H1 (cell line): ENCODE measurements around the gene HYAL1. TPM values are rescaled to one million over a fixed set of nuclear protein-coding genes. Genes with fewer than 3 reads are reported as not detected.
A peak's percentile ranks its signal among the peaks of the same experiment; 100 is the strongest.

Experiments used
- CTCF ChIA-PET: fragments of 300-600 bp; sonication (Branson Sonifier 250); formaldehyde crosslinking; loops from one replicate; lab custom pipeline; 2021; ENCODE audit not compliant: partially characterized antibody; lab: Charles Lee
- POLR2A ChIA-PET: fragments of 300-600 bp; sonication (Branson Sonifier 250); formaldehyde crosslinking; loops from one replicate; lab custom pipeline; 2021; ENCODE audit warnings: inconsistent platforms; ENCODE audit not compliant: partially characterized antibody; lab: Charles Lee
- DNase-seq, 2 experiments: peaks; one replicate each; pipeline versions ENCODE4 v3.0.0 to v3.0.0-alpha.2; 2010 to 2022; ENCODE audit warnings: low spot score in 2 of 2, low read depth in 1 of 2, mixed read lengths in 1 of 2
- FAIRE-seq: peaks from 2 replicates; lab custom pipeline; 2011; peaks lifted over from hg19 to GRCh38; lab: Jason Lieb, UNC
- H2AFZ ChIP-seq: 2 replicates; pipeline ENCODE4 v1.8.1; 2012; ENCODE audit warnings: low read length, inconsistent platforms
- H2AK5ac ChIP-seq: 2 replicates; pipeline ENCODE4 v1.6.1; 2013; ENCODE audit warnings: low read depth, low read length
- H2BK120ac ChIP-seq: replicated peaks from 2 replicates; pipeline ENCODE3; 2013; ENCODE audit warnings: low read depth, low read length, inconsistent platforms
- H2BK12ac ChIP-seq: 2 replicates; pipeline ENCODE4 v1.6.1; 2013; ENCODE audit warnings: low read depth, low read length
- H2BK15ac ChIP-seq: 2 replicates; pipeline ENCODE4 v1.6.1; 2013; ENCODE audit warnings: low read length
- H2BK20ac ChIP-seq: 2 replicates; pipeline ENCODE4 v1.6.1; 2013; ENCODE audit warnings: low read length
- H2BK5ac ChIP-seq: 2 replicates; pipeline ENCODE4 v1.6.1; 2013; ENCODE audit warnings: low read depth, low read length
- H3K14ac ChIP-seq: 2 replicates; pipeline ENCODE4 v1.6.1; 2013; ENCODE audit warnings: inconsistent platforms; ENCODE audit not compliant: insufficient read length
- H3K18ac ChIP-seq: 2 replicates; pipeline ENCODE4 v1.6.1; 2013; ENCODE audit warnings: low read length; ENCODE audit errors: extremely low read depth
- H3K23ac ChIP-seq: 2 replicates; pipeline ENCODE4 v1.6.1; 2013; ENCODE audit warnings: inconsistent platforms; ENCODE audit not compliant: insufficient read length
- H3K23me2 ChIP-seq: 2 replicates; pipeline ENCODE4 v1.6.1; 2013; ENCODE audit warnings: low read depth, low read length
- H3K27ac ChIP-seq: 2 replicates; pipeline ENCODE4 v1.6.1; 2011; ENCODE audit warnings: low read depth, low read length, inconsistent platforms
- H3K27me3 ChIP-seq, 4 experiments: replicated peaks in 1 of 4; 1 replicate in 1 of 4; 2 replicates in 3 of 4; pipeline versions ENCODE4 v1.6.1 to v1.8.1; 2011 to 2013; ENCODE audit warnings: low read length in 3 of 4, mild to moderate bottlenecking in 3 of 4, inconsistent platforms in 2 of 4, mixed read lengths in 2 of 4, moderate library complexity in 1 of 4; ENCODE audit not compliant: control insufficient read depth in 3 of 4, insufficient read depth in 3 of 4; ENCODE audit errors: extremely low read depth in 1 of 4
- H3K36me3 ChIP-seq, 4 experiments: 2 replicates each; pipeline versions ENCODE4 v1.6.1 to v1.8.1; 2011 to 2013; ENCODE audit warnings: mild to moderate bottlenecking in 4 of 4, low read length in 3 of 4, moderate library complexity in 2 of 4, control low read depth in 1 of 4, inconsistent platforms in 1 of 4; ENCODE audit not compliant: insufficient read depth in 4 of 4, control insufficient read depth in 2 of 4
- H3K4ac ChIP-seq: replicated peaks from 2 replicates; pipeline ENCODE3; 2013; ENCODE audit warnings: low read length, low read depth, mixed read lengths, inconsistent platforms; ENCODE audit not compliant: insufficient read length
- H3K4me1 ChIP-seq, 4 experiments: replicated peaks in 1 of 4; 1 replicate in 1 of 4; 2 replicates in 3 of 4; pipeline versions ENCODE4 v1.6.1 to v1.8.1; 2011 to 2013; ENCODE audit warnings: low read length in 3 of 4, inconsistent platforms in 2 of 4, mixed read lengths in 1 of 4; ENCODE audit not compliant: insufficient read depth in 4 of 4, control insufficient read depth in 3 of 4
- H3K4me2 ChIP-seq, 2 experiments: 2 replicates each; pipeline versions ENCODE4 v1.6.1 to v1.8.1; 2011 to 2013; ENCODE audit warnings: low read depth in 2 of 2, low read length in 2 of 2, control low read depth in 1 of 2, inconsistent platforms in 1 of 2, mild to moderate bottlenecking in 1 of 2; ENCODE audit not compliant: insufficient read depth in 1 of 2
- H3K4me3 ChIP-seq, 4 experiments: fragments of 200-600, 300-600 bp in 1 of 4; sonication (generic), shearing (Covaris generic), sonication (Bioruptor Twin) in 1 of 4; 2 replicates each; pipeline versions ENCODE4 v1.5.1 to v1.8.1; 2011 to 2016; ENCODE audit warnings: low read length in 4 of 4, low read depth in 3 of 4, control low read depth in 2 of 4, inconsistent platforms in 2 of 4, mild to moderate bottlenecking in 2 of 4, mixed read lengths in 1 of 4, moderate library complexity in 1 of 4; ENCODE audit not compliant: insufficient read depth in 2 of 4; ENCODE audit errors: extremely low read depth in 1 of 4
- H3K56ac ChIP-seq: replicated peaks from 2 replicates; pipeline ENCODE3; 2013; ENCODE audit warnings: low read depth, mild to moderate bottlenecking, mixed read lengths, low read length, inconsistent platforms; ENCODE audit not compliant: insufficient read length
- H3K79me1 ChIP-seq: 2 replicates; pipeline ENCODE4 v1.6.1; 2013; ENCODE audit warnings: low read depth, low read length, control low read depth
- H3K79me2 ChIP-seq, 2 experiments: 2 replicates each; pipeline versions ENCODE4 v1.6.1 to v1.8.1; 2012 to 2013; ENCODE audit warnings: low read length in 2 of 2, mild to moderate bottlenecking in 2 of 2, inconsistent platforms in 1 of 2; ENCODE audit not compliant: insufficient read depth in 2 of 2, control insufficient read depth in 1 of 2
- H3K9ac ChIP-seq, 4 experiments: replicated peaks in 1 of 4; 1 replicate in 1 of 4; 2 replicates in 3 of 4; pipeline versions ENCODE4 v1.6.1 to v1.8.1; 2011 to 2013; ENCODE audit warnings: low read depth in 3 of 4, low read length in 3 of 4, control low read depth in 2 of 4, mild to moderate bottlenecking in 2 of 4, moderate library complexity in 2 of 4, inconsistent platforms in 1 of 4; ENCODE audit errors: extremely low read depth in 1 of 4
- H3K9me3 ChIP-seq, 2 experiments: 2 replicates each; pipeline versions ENCODE4 v1.6.1 to v1.8.1; 2012 to 2013; ENCODE audit warnings: mild to moderate bottlenecking in 2 of 2, moderate library complexity in 2 of 2, control low read depth in 1 of 2, inconsistent platforms in 1 of 2, low read depth in 1 of 2, low read length in 1 of 2, mixed read lengths in 1 of 2; ENCODE audit not compliant: insufficient read depth in 2 of 2
- H4K20me1 ChIP-seq, 2 experiments: replicated peaks in 1 of 2; 2 replicates each; pipeline versions ENCODE3 to v1.8.1; 2011 to 2013; ENCODE audit warnings: inconsistent platforms in 2 of 2, low read length in 2 of 2, mild to moderate bottlenecking in 1 of 2; ENCODE audit not compliant: insufficient read depth in 2 of 2, control insufficient read depth in 1 of 2
- H4K5ac ChIP-seq: 2 replicates; pipeline ENCODE4 v1.6.1; 2013; ENCODE audit warnings: low read length, low read depth, mixed read lengths, inconsistent platforms; ENCODE audit not compliant: insufficient read length
- H4K8ac ChIP-seq: 2 replicates; pipeline ENCODE4 v1.8.0; 2013; ENCODE audit warnings: mild to moderate bottlenecking, moderate library complexity, low read length, inconsistent platforms; ENCODE audit not compliant: insufficient read depth; ENCODE audit errors: extremely low read depth
- H4K91ac ChIP-seq: replicated peaks from 2 replicates; pipeline ENCODE3; 2013; ENCODE audit warnings: low read length, mixed read lengths, inconsistent platforms; ENCODE audit not compliant: insufficient read length
- CEBPB ChIP-seq: IDR thresholded peaks from 2 replicates; pipeline ENCODE4 v1.6.1; 2012; ENCODE audit warnings: low read depth, low read length
- CREB1 ChIP-seq: IDR thresholded peaks from 2 replicates; pipeline ENCODE4 v1.6.1; 2012; ENCODE audit warnings: inconsistent platforms
- GABPA ChIP-seq: IDR thresholded peaks from 2 replicates; pipeline ENCODE4 v1.6.1; 2011; ENCODE audit warnings: mild to moderate bottlenecking, low read length, moderate library complexity, borderline replicate concordance; ENCODE audit not compliant: insufficient read depth
- JUND ChIP-seq: IDR thresholded peaks from 2 replicates; pipeline ENCODE4 v1.6.1; 2011; ENCODE audit warnings: mild to moderate bottlenecking, improper control_type of control experiment, low read length
- KDM1A ChIP-seq: fragments of 200-600, 300-600 bp; sonication (generic); IDR thresholded peaks from 2 replicates; pipeline ENCODE4 v1.7.1; 2016; ENCODE audit warnings: mild to moderate bottlenecking, low read length, borderline replicate concordance
- NRF1 ChIP-seq: IDR thresholded peaks from 2 replicates; pipeline ENCODE4 v1.6.1; 2011; ENCODE audit warnings: mild to moderate bottlenecking, low read depth, low read length, improper control_type of control experiment
- PHF8 ChIP-seq: fragments of 200-600 bp; sonication (generic); conservative IDR thresholded peaks from 2 replicates; pipeline ENCODE4 v1.7.1; 2012; ENCODE audit warnings: low read depth, mild to moderate bottlenecking, inconsistent platforms, low read length, moderate library complexity
- SIX5 ChIP-seq: IDR thresholded peaks from 2 replicates; pipeline ENCODE4 v1.6.1; 2011; ENCODE audit warnings: mild to moderate bottlenecking, low read depth, low read length
- SP1 ChIP-seq: IDR thresholded peaks from 2 replicates; pipeline ENCODE4 v1.6.1; 2011; ENCODE audit warnings: low read depth, low read length
- WGBS, 2 experiments: shearing (Covaris generic) in 1 of 2; methylation state at CpG; one replicate each; pipeline versions ENCODE4 v1.1.6 to v1.1.7; 2013 to 2015; ENCODE audit warnings: low lambda C conversion rate in 2 of 2, mixed read lengths in 2 of 2, inconsistent platforms in 1 of 2, low coverage in 1 of 2, missing lambda C conversion rate in 1 of 2; ENCODE audit not compliant: insufficient replicate concordance in 2 of 2, insufficient coverage in 1 of 2, insufficient read length in 1 of 2; ENCODE audit errors: extremely low coverage in 1 of 2, missing lambda C conversion rate in 1 of 2; 5-methylcytosine and 5-hydroxymethylcytosine counted together
- polyA plus RNA-seq, 7 experiments: library from polyadenylated mRNA; depleted of rRNA in 3 of 7; stranded (reverse) in 5 of 7; unstranded in 2 of 7; fragments of >200 nt in 5 of 7; fragments of 200-250 nt in 2 of 7; gene quantifications; 1 replicate in 5 of 7; 2 replicates in 1 of 7; 4 replicates in 1 of 7; pipeline versions ENCODE4 v1.2.1 to v1.2.3, GENCODE V29; 2011 to 2013; ENCODE audit warnings: missing spikeins in 2 of 7, mixed read lengths in 2 of 7
- total RNA-seq: library from RNA; stranded (reverse); fragmentation: NEBNext Ultra II Directional; extraction: Animal tissue kit (Norgen Biotek cat#: 25700); gene quantifications from 2 replicates; pipeline ENCODE4 v1.2.1, GENCODE V29; 2021
- TF ChIP-seq, protein P1 (sequence below): IDR thresholded peaks from 2 replicates; pipeline ENCODE4 v1.6.1; 2011; ENCODE audit warnings: low read depth, mild to moderate bottlenecking, low read length; ENCODE audit not compliant: insufficient read depth
- TF ChIP-seq, protein P2 (sequence below): IDR thresholded peaks from 2 replicates; pipeline ENCODE4 v1.6.1; 2011; ENCODE audit warnings: low read length, improper control_type of control experiment

Gene HYAL1
- total and polyA plus RNA-seq, 2 of the 8 experiments (the other 6 are each of a cell fraction or from before 2014, with no cell fraction given), result 2.0 to 5.4 TPM

DNA sequence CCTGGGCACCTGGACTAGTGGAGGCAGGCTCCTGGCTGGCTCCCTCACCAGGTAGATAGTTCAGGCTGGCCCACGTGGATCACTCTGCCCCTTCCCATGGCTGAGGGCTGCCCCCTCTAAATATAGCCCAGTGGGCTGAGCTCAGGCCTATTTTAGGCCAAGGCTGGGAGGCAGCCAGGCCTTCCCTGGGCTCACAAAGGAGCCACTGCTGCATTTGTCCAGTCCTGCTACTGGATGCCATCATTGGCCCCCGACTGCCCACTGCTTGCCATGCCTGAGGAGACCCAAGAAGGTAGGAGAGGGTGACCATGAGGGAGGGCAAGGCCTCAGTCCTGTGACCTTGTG is 24.5 kb downstream of the HYAL1 start, which contains the start of gene LSMEM2:
Gene LSMEM2, plus strand, starts transcription at position 208 of the 345 bp plus-strand sequence. Its CDS starts 27 bp downstream, at position 235.
- Histone ChIP-seq H3K23me2 (peaks cover 2% of the 10 kb centered on the region; the same call in 1 of the 2 replicates), H3K18ac (no peak within 1 kb of the TSS), H2BK15ac (no peak within 1 kb of the TSS), H3K14ac (no peak within 1 kb of the TSS), H3K79me1 (no peaks in the 10 kb centered on the region), H3K4me2 (no peak within 1 kb of the TSS), H4K8ac (no peak within 1 kb of the TSS), H3K9me3 (no peaks in the 10 kb centered on the region; a peak in 1 of 4 replicates), H2AFZ (no peak within 1 kb of the TSS), H2BK20ac (no peak within 1 kb of the TSS), H3K4me3 (no peak within 1 kb of the TSS), H2AK5ac (no peak within 1 kb of the TSS), H3K27me3 (peaks cover 20 to 41% (median 33%) of the 10 kb centered on the region in 4 experiments), H3K23ac (no peak within 1 kb of the TSS), H2BK12ac (no peak within 1 kb of the TSS), H3K4ac (no peak within 1 kb of the TSS), H3K79me2 (no peaks in the 10 kb centered on the region), H2BK5ac (no peak within 1 kb of the TSS), H4K91ac (no peak within 1 kb of the TSS), H4K20me1 (no peaks in the 10 kb centered on the region), H2BK120ac (no peak within 1 kb of the TSS), H3K56ac (no peak within 1 kb of the TSS), H3K4me1 (peaks cover 0 to 12% (median 7%) of the 10 kb centered on the region in 4 experiments; a peak in 5 of 7 replicates), H3K36me3 (no peaks in the 10 kb centered on the region), H4K5ac (no peak within 1 kb of the TSS), H3K9ac (peak within 1 kb of the TSS in 1 of 4 experiments; percentile 19; a peak in 2 of 7 replicates), H3K27ac (no peak within 1 kb of the TSS)
- DNase-seq (no peak), FAIRE-seq (no peak)
- CTCF ChIA-PET, result interaction anchor here (0.9 to 53.5 kb wide), 8 partner anchors 9 to 57 kb away, joined by 4 to 2149 read pairs (median 11); partner anchors contain the start of genes GNAI2, HYAL2, IFRD2 and SLC38A3
- POLR2A ChIA-PET, result interaction anchor here (0.9 to 9.6 kb wide), 11 partner anchors 11 to 126 kb away, joined by 3 to 122 read pairs (median 3); partner anchors contain the start of genes GNAI2, HYAL2 and IFRD2
- WGBS, 2 experiments, result 71% methylated on average over 2 of the region's 2 CpGs; no CpG with 5 or more reads in 1 of the 2 experiments
- no peak for TF ChIP-seq SP1
- no peak for TF ChIP-seq CREB1
- TF ChIP-seq, protein P1, sequence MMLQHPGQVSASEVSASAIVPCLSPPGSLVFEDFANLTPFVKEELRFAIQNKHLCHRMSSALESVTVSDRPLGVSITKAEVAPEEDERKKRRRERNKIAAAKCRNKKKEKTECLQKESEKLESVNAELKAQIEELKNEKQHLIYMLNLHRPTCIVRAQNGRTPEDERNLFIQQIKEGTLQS, result no peak
- TF ChIP-seq KDM1A, result no peak
- no peak for TF ChIP-seq GABPA
- TF ChIP-seq NRF1, result no peak
- no peak for TF ChIP-seq JUND
- TF ChIP-seq SIX5, result no peak
- TF ChIP-seq CEBPB, result no peak
- TF ChIP-seq PHF8, result no peak
- TF ChIP-seq, protein P2, sequence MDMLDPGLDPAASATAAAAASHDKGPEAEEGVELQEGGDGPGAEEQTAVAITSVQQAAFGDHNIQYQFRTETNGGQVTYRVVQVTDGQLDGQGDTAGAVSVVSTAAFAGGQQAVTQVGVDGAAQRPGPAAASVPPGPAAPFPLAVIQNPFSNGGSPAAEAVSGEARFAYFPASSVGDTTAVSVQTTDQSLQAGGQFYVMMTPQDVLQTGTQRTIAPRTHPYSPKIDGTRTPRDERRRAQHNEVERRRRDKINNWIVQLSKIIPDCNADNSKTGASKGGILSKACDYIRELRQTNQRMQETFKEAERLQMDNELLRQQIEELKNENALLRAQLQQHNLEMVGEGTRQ, result no peak
